ENCODE data around the gene PCBP3. TPM values are rescaled to one million over a fixed set of nuclear protein-coding genes. Genes with fewer than 3 reads are reported as not detected.

The PCBP3 gene
- total RNA-seq, 2 experiments from 2014 or later, result 1.9 to 2.2 TPM

GRCh38 chr21:45632637-45633251, 10.8 kb upstream of the PCBP3 start:
- H3K4me3 Mint-ChIP-seq, result no peak overlapping the region
- no peaks in the 10 kb centered on the region for H3K36me3 Mint-ChIP-seq (ENCODE audit: low read depth)
- DNase-seq (no peak), ATAC-seq (no peak)
- peaks cover 11% of the 10 kb centered on the region for H3K4me1 Mint-ChIP-seq (ENCODE audit: low read depth)
- no peak for TF ChIP-seq CTCF (IDR thresholded peaks at IDR 0.05)
- H3K27me3 Mint-ChIP-seq, result no peaks in the 10 kb centered on the region
- intact Hi-C loops (cut with micrococcal nuclease), result no loop called here
- ChIA-PET CTCF (no interaction called here), POLR2A (no interaction called here)
- peak overlapping the region; percentile 28 for H3K27ac Mint-ChIP-seq
- no peaks in the 10 kb centered on the region for H3K9me3 Mint-ChIP-seq

DNA sequence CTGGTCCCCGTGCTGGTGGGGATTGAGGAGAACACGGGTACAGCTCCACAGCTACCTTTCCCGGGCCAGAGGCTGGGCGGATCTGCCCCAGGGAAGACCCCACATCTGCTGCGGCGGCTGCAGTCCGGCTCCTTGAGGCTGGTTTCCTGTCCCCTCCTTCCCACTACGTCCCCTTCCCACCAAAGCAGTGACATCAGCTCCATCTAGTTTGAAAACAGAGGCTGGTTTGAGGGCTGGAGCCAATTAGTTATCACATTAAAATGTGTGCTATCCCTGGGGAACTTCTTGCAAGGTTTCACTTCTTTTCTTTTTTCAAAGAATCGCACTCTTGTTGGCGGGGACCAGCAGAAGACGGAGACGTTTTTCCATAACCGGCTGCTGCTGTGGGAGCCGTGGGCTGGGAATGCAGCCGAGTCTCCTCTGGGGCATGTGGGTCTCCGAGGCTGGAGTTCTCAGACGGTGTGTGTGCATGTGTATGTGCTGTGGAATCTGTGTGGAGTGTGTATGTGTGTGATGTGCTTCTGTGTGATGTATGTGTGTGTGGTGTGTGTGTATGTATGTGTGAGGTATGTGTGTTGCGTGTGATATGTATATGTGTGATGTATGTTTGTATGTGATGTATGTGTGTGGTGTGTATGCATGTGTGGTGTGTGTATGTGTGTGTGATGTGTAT, 8.9 kb upstream of the PCBP3 start:
- H3K27me3 Mint-ChIP-seq, result no peaks in the 10 kb centered on the region

GRCh38 chr21:45635271-45636151, 8.0 kb upstream of the PCBP3 start:
- no peak for DNase-seq
- ChIA-PET CTCF (no interaction called here), POLR2A (no interaction called here)
- intact Hi-C loops (cut with micrococcal nuclease), result no loop called here
- Mint-ChIP-seq H3K4me3 (no peak overlapping the region), H3K4me1 (ENCODE audit: low read depth) (peaks cover 31% of the 10 kb centered on the region), H3K27ac (no peak overlapping the region), H3K27me3 (no peaks in the 10 kb centered on the region), H3K36me3 (ENCODE audit: low read depth) (no peaks in the 10 kb centered on the region), H3K9me3 (no peaks in the 10 kb centered on the region)
- TF ChIP-seq CTCF (IDR thresholded peaks at IDR 0.05), result no peak
- ATAC-seq, result no peak

More for the DNA sequence above, 8.9 kb upstream of the PCBP3 start:
- Mint-ChIP-seq H3K4me1 (ENCODE audit: low read depth) (peaks cover 22% of the 10 kb centered on the region), H3K4me3 (no peak overlapping the region), H3K27ac (no peak overlapping the region), H3K36me3 (ENCODE audit: low read depth) (no peaks in the 10 kb centered on the region), H3K9me3 (no peaks in the 10 kb centered on the region)
- ATAC-seq (no peak), DNase-seq (no peak)
- intact Hi-C loops (cut with micrococcal nuclease), result no loop called here
- CTCF ChIA-PET, result no interaction called here
- POLR2A ChIA-PET, result no interaction called here
- no peak for TF ChIP-seq CTCF (IDR thresholded peaks at IDR 0.05)

- DNase-seq, result no peak
- no peaks in the 10 kb centered on the region for H3K9me3 Mint-ChIP-seq
- TF ChIP-seq CTCF (IDR thresholded peaks at IDR 0.05), result no peak
- ATAC-seq, result no peak
- H3K4me1 Mint-ChIP-seq (ENCODE audit: low read depth), result peaks cover 35% of the 10 kb centered on the region
- CTCF ChIA-PET, result interaction anchor here (1.4 kb wide), 1 partner anchor 10 kb away, joined by 3 read pairs; no protein-coding TSS in a partner anchor
- H3K27me3 Mint-ChIP-seq, result no peaks in the 10 kb centered on the region
- POLR2A ChIA-PET, result interaction anchor here (1.0 kb wide), 1 partner anchor 85 kb away, joined by 3 read pairs; no protein-coding TSS in a partner anchor
- H3K4me3 Mint-ChIP-seq, result no peak overlapping the region
- H3K36me3 Mint-ChIP-seq (ENCODE audit: low read depth), result no peaks in the 10 kb centered on the region
- no peak overlapping the region for H3K27ac Mint-ChIP-seq
- intact Hi-C loops (cut with micrococcal nuclease), result no loop called here
Observed at GRCh38 chr21:45636459-45636858, 7.1 kb upstream of the PCBP3 start.
